NCI-H1092 treated with DMSO at 0.1 percent for 48 hours (cell line): ENCODE measurements around the gene GLRX3.

Source experiments
- DNase-seq: peaks from one replicate; lab custom pipeline; 2025; lab: John Stamatoyannopoulos, UW

GLRX3 gene

GRCh38 chr10:130137659-130138478, 1.7 kb downstream of the GLRX3 start:
- DNase-seq, result no peak

- DNase-seq, result no peak
Observed at GRCh38 chr10:130138479-130138866, 2.3 kb downstream of the GLRX3 start.

DNA sequence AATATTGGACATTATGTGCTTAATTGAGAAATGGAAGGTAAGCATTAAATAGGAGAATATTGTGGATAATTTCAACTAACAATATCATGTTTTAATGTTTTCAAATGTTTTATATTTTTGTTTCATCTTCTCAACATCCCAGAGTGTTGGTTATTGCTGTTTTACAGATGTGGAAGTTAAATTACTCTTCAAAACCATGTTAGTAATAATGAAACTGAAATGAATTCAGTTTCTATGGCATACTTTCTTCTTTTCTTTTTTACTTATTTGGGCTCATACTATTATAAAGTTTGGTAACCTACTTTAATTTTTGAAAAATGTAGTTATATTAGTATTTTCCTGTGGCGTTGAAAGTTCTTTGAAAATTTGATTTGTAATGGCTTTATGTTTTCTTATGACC, 4.2 kb downstream of the GLRX3 start:
- DNase-seq, result no peak

DNA sequence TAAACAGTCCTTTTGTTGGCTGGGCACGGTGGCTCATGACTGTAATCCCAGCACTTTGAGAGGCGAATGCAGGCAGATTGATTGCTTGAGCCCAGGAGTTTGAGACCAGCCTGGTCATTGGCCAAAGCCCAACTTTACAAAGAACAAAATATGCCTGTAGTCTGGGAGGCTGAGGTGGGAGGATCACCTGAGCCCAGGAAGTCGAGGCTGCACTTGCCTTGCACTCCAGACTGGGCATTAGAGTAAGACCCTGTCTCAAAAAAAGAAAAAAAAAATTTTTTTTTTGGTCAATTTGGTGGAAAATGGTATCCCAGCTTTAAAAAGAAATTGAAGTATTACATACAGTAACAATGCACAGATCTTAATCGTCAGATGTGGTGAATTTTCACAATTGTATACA, 4.8 kb downstream of the GLRX3 start:
- no peak for DNase-seq

- no peak for DNase-seq
Observed at GRCh38 chr10:130141460-130141859, 5.3 kb downstream of the GLRX3 start.

- no peak for DNase-seq
Observed at GRCh38 chr10:130141878-130142277, 5.7 kb downstream of the GLRX3 start.

DNA sequence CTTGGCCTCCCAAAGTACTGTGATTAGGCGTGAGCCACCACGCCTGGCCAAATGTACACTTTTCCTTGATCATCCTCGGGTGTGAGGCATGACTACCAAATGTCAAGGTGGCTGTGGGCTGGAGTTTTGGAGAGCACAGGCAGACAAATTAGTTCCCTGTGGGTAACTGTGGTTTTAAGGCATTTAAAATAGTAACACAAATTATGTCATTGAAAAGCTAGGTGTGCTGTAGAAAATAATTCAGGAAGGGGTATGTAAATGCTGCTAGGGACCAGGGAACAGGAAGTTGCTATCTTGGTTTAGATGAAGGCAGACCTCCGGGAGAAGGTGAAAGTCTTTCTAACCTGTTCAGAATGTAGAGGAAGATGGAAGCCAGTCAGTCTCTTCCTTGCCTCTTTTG, 9.9 kb downstream of the GLRX3 start:
- no peak for DNase-seq

DNA sequence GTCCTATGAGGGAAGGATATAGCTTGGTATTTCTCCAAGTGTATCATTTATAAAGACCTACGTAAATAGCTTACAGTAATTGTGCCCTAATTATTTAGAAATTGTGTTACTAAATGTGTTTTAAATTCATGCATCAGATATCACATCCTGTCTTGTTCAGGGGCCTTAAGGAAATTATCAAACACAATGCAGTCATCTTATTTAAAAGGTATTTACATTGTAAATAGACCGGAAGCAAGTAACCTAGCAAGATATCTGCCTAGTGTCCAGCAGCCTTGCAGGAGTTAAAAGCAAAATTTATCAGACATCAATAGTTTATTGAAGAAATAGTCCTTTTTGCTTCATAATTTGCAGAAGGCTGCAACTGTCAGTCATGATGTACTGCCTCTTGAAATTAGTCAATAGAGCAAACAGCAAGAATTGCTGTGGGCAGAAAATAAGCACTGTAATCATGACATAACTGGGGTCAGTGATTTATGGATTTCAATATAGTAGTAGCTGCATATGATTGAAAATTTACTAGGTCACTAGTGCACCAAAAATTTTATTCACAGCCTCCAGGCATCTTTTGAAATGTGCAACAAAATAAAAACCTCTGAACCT, 23.1 kb downstream of the GLRX3 start:
- DNase-seq, result no peak

GRCh38 chr10:130160775-130161174, 24.6 kb downstream of the GLRX3 start:
- no peak for DNase-seq

DNA sequence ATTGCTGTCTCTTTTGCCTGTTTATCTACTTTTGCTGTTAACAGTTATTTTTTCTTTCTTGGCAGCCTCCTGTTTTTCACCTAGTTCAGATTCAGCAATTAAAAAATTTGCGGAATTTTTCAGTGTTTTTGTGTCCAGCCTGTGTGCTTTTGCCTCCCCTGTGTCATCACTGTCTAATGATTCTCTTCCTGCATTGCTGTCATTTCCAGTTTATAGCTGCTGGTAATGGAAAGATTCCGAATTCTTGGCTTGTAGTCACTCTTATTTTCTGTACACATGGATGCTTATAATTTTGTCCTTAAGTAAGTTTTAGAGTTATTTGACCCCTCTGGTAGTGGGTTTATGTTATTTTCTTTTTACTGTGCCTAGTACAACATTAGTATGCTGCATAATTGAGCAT, 25.1 kb downstream of the GLRX3 start:
- DNase-seq, result no peak

- DNase-seq, result no peak
Observed at GRCh38 chr10:130167193-130167592, 31.0 kb downstream of the GLRX3 start.

- peak; percentile 18 for DNase-seq
Observed at GRCh38 chr10:130167707-130168106, 31.5 kb downstream of the GLRX3 start.

DNA sequence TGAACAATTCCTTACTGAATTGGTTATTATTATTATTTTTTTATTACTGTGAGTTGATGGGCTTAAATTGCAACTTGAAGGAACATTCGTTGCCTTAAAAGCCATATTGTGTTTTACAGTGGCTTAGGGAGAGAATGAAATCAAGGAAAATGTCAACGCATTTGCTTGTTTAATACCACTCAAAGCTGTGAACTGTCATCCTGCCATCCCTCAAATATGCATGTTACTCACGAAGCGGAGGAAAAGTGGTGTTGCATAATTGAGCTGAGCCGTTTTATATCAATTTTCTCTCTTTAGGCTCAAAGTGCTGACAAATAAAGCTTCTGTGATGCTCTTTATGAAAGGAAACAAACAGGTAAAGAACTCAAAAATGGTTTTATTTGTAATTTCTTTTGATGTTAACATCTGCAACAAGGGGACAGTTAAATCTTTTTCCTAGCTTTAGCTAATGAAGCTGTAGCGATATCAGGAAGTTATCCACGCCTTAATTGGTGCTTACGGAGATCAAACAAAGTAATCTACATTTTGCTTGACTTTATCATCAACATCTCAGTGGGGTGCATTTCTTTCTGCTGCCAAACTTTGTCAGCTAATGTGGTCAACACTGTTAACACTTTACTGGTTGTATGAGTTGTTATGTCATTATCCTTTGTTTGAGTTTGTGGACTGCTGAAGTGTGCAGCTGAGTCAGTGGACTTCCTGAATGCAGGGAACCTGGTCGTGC, 33.1 kb downstream of the GLRX3 start:
- peak; percentile 10 for DNase-seq

DNA sequence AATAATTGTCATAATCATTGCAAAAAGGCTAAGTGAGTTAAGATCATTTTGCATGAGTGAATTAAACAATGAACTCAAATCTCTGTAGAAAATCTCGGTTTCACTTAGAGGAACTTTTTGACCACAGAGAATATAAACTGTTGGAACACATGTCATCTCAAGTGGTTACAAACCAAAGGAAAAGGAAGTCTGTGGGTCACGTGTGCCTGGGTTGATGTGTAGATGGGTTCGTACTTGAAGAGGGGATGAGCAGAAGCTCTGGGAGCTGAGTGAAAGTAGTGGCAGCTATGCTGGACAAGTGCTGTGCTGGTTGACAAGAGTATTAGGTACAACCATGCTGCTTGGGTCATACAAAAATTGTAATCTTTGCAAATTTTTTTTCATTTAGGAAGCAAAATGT, 35.0 kb downstream of the GLRX3 start:
- DNase-seq, result no peak

- DNase-seq, result no peak
Observed at GRCh38 chr10:130174328-130174727, 38.1 kb downstream of the GLRX3 start.

- no peak for DNase-seq
Observed at GRCh38 chr10:130175074-130175473, 38.9 kb downstream of the GLRX3 start.

- no peak for DNase-seq
Observed at GRCh38 chr10:130177250-130177649, 41.1 kb downstream of the GLRX3 start.

DNA sequence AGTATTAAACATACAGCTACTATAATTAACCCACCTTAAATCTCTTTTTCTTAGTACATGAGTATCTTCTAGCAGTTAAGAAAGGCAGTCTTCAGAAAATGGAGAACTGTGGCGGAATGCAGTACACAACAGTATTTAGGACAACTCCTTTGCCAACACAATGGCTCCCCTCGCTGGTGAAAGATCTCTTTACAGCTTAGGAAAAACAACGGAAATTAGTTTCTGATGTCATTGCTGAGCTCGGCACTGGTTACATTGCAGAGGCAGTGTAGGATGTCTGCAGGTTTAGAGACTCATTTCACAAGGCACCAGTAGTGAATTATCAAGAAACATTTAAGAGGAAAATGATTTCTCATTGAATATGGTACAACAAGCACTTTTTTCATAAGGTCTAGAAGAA, 43.4 kb downstream of the GLRX3 start:
- DNase-seq, result peak; percentile 3

DNA sequence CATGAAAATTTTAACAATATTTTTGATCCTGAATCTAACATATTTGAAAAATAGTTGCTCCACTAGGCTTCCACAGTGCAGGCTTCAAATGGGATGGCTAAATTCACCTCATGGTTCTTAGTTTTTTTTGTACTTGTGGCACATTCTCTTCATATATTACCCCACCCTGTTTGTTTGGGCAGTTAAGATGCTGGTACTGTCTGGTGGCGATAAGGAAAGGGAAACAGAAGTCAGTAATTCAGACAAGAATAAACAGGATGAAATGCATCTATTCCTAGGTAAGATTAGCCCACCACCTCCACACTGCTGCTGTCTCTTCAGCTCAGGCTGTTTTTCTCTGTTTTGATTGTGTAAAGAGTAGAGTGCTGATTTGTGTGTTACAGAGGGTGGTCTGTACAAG, 44.2 kb downstream of the GLRX3 start:
- no peak for DNase-seq

DNA sequence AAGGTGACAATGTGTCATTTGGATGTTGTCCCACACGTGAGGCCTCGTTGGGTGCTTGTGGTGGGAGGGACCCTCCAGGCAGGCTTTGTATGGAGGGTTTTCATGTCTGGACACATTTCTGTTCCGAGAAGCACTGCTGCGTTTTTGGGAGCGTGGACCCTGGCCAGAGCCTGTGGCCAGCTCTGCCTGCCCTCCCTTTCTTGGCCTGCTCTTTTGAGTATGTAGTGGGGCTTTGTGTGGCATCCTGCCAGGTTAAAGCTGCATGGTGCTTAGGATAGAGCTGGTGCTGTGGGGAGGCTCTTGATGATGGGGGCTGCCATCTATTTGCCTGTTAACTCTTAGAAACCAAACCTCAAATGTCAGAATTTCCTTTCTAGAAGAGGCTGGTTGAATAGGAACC, 45.7 kb downstream of the GLRX3 start:
- DNase-seq, result no peak

GRCh38 chr10:130185591-130185990, 49.4 kb downstream of the GLRX3 start:
- no peak for DNase-seq

GRCh38 chr10:130188195-130189175, 52.3 kb downstream of the GLRX3 start:
- no peak for DNase-seq
